ENCODE measurements around the gene KRT71.

Gene KRT71

DNA sequence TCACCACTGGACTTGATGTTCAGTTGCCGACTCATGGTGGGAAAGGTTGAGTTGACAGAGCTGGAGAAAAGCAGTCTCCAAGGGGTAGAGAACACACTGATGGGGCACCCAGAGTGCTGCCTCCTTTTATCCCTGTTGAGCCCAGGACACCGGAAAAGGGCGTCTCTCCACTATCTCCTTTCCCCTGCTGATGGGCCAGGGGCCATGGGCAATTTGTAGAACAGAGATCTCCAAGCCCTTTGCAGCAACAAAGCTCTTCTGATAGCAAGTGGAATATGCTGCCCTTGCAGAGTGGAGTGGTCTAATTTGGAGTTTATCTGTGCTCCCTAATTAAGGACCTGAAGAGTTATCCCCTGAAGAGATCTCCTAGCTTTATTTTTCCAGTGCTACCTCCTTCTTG is 20.8 kb upstream of the KRT71 start, which contains the start of gene KRT74:
KRT74 (minus strand) TSS at position 101 of the 400 bp plus-strand sequence; CDS start at position 35, 66 bp downstream.
- DNase-seq: no peak

DNA sequence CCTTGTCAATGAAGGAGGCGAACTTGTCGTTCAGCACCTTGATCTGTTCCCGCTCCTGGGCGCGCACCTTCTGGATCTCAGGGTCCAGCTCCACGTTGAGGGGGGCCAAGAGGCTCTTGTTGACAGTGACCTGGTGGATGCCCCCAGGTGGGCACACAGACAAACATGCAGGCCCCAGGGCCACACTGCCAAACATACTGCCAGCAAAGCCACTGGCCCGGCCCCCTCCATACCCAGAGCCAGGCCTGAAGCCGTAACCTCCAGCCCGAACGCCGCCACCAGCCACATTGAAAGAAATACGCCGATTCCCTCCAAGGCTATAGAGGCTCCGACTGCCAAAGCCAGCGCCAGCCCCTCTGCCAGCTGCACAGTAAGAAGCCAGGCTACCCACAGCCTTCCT is 20.4 kb upstream of the KRT71 start:
- DNase-seq: no peak

DNA sequence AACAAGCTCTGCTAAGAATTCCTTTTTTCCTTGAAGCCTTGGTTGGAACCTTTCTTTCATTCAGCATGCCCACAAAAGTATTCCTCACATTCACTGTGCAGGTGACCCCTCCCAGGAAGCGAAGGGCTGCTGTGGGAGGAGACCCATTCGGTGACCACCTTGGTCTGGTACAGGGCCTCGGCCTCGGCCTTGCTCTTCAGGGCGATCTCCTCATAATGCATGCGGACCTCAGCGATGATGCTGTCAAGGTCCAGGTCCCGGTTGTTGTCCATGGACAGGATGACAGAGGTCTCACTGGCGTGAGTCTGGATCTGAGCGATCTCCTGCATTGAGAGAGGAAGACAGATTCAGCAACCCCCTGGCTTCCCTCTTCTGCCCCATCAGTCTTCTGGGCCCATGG is 17.6 kb upstream of the KRT71 start:
- no peak for DNase-seq

DNA sequence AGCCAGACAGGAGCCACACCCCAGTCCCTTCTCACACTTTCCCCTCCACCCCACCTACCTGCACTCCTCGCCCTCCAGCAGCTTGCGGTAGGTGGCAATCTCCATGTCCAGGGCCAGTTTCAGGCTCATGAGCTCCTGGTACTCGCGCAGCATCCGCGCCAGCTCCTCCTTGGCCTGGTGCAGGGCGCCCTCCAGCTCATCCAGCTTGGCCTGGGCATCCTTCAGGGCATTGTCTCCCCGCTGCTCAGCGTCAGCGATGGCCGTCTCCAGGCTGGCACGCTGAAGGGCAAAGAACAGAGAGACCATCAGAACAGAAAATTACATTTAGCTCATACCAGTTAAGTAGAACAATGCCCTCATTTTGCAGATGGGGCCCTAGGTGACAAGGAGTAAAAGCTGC is 15.2 kb upstream of the KRT71 start:
- no peak for DNase-seq

DNA sequence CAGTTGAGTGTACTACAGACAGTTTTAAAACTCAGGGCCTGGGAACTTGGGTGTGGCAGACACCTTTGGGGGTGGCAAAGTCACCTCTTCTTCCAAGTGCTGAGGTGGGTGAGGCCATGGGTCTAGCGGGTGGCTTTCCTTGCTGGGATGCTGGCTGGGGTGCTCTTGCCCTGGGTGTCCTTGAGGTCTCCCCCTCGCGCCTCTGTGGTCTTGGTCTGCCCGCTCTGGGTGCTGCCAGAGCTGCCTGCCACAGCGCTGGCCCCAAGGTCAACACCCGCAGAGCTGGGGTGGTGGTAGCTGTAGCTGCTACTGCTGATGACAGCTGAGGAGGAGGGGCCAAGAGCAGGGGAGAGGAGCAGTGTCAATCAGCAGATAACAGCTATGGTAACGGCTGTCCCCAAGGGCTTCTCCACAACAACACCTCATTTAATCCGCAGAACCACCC is 13.9 kb upstream of the KRT71 start:
- DNase-seq: no peak

DNA sequence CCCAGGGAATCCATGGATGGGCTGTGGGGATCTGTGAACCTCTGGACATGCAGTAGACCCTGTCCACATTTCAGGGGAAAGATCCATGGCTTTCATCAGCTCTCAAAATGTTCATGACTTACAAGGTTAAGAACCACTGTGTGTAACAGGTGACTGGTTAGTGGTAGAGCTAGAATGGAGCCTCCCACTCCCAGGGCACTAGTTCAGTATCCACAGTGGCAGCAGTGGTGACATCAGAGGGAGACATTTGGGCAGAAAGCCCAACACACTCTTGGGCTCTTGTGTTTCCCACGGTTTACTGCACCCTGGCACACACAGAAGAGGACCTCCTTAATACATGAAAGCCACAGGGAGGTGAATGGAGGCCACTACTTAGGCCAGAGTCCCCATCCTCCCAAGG is 11.6 kb upstream of the KRT71 start:
- no peak for DNase-seq

DNA sequence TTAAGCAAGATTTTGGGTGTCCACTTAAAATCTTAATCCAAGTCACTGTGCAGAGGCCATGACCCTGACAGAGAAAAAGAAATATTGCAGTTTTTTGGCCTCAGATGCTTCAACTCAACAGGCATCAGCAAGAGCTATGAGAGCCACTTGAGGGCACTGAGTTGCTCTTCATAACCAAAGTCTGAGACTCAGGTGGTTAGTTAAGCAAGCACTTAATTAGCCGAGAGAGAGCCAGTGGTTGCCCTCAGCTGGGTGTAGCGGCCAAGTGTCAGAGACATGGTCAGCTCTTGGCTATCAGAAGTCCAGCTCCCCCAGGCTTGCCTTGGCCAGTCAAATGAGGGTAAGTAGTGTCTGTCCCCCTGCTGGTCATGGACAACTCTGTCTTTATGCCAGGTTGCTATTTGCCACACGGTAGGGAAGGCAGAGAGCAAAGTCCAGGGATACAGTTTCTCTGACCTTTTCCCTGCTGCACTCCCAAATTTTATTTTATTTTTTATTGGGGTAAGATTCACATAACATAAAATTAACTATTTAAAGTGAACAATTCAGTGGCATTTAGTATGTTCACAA is 9.0 kb upstream of the KRT71 start:
- DNase-seq: no peak

DNA sequence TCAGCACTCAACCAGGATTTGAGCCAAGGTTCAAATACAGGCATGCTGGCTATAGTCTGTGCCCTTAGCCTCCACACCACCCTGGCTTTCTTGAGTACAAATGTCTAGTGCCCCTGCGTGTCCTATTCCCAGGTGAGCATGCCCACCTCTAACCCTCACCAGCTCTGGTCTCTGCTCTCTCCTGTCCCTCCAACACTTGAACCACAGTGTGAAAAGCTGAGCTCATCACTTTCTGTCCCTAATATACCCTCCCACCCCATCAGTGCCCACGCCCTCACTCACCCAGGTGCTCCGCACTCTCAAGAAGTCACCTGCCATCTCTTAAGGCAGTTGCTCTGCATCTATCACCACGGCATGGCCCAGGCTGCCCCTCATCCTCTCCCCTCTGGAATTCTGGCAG is 7.0 kb upstream of the KRT71 start:
- DNase-seq: no peak

DNA sequence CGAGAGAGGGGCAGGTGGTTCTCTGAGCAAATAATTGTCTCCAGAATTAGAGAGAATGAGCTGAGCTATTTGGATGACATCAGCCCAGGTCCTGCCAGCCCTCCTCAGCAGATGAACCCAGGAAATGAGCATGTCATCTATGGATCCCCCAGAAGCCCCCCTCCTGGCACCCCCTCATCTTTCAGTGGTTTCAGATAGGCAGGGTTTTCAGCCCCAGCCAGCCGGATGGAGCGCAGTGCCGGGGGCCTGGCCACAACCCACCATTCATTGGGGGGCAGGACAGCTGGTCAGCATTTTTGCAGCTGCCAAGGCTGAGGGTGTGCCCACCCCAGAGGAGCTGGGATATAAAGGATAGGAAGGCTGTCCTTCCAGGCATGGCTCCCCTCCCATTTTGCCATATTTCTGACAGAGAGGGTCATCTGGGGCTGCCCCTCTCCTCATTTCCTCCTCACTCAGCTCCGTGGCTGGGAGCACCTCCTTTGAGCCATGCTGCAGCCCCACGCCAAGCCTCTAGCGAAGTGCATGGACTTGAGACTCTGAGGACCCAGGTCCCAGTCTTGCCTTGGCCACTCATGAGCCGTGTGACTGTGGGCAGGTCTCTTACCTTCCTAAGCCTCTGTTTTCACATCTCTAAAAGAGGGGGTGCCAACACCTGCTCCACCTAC is 6.0 kb upstream of the KRT71 start:
- DNase-seq: no peak

DNA sequence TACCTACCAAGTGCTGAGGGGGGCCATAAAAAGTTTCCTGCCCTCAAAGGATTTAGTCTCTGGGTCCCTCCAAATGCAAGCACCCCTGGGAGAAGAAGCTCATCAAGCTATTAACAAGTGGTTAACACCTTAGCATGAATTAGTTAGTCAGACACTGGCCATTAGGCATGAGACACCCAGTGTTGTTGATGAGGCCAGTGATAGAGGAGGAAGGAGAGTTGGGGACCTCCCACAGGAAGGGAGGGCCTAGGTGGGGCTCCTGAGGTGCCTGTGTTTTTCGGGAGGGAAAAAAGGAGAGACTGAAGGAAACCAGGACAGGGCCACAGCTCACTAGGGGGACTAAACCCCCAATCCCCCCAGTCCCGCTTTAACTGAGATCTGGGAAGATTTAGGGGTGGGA is 4.5 kb upstream of the KRT71 start:
- DNase-seq: no peak

DNA sequence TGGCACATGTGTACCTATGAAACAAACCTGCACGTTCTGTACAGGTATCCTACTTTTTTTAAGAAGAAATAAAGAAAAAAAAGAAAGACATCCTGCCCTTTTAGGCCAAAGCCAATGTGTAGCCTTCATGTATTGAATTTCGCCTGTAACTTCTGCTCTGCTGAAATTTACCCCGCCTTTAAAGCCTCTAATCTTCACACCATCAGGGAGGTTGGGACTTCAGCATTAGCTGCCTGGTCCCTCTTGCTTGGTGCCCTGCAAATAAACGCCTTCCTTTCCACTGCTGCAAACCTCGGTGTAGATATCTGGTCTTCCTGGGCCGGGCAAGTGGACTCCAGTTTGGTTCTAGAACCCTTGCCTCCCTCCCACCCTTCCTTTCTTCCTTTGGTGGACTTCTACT is 2.6 kb upstream of the KRT71 start:
- no peak for DNase-seq

DNA sequence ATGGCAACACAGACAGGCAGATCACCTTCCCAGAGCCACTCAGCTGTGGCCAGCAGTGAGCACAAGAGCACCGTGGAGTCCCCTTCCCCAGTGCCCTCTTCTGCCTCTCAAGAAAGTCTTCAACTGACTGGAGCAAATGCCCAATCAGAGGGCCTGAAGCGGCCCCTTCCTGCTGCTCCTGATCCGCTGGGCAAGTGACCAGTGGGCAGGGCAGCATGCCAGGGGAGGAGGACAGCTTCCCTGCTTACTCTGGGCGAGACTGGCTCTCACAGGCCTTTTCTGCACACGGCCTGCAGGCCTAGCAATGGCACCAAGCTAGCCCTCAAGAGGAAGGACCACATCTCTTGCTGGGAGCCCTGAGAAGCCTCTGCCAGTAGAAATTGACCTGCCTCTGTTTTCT is 890 bp downstream of the KRT71 start:
- no peak for DNase-seq

DNA sequence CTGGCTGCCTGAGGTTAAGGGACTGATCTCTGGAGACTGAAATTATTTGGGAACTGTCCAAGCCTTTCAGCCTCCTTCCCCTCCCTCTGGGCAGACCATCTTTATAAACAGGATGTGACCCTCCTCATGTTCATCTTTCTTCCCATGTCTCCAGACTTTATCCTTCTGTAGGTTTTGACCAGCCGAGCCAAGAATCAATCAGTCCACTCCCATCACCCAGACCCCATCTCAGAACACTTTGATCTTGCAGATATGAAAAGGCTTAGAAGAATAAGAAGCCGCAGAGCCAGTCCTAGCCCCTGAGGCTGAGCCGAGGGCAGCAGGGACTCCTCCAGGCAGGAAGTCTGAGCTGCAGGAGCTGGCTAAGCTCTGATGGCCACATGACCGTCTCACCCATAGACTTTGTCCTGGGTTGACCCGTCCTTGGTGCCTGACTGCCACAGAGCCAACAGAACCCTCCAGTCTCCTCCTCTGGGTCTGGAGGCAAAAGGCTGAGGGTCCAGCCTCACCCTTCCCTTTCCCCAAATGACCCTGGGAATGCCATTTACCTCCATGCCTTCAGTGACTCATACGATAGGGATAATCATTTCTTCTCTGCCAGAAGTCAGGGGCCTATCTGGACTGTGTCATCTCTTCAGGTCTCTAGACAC is 1.6 kb downstream of the KRT71 start:
- DNase-seq: no peak

DNA sequence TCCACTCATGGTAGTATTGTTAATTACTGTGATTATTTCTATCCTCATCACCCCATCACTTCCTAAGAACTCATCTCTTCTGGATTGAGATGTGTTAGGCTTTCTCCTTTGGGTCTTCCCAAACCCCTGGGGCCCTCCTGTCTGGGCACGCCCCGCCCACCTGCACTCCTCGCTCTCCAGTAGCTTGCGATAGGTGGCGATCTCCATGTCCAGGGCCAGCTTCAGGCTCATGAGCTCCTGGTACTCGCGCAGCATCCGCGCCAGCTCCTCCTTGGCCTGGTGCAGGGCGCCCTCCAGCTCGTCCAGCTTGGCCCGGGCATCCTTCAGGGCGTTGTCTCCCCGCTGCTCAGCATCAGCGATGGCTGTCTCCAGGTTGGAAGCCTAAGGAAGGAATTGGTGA is 6.8 kb downstream of the KRT71 start:
- no peak for DNase-seq

DNA sequence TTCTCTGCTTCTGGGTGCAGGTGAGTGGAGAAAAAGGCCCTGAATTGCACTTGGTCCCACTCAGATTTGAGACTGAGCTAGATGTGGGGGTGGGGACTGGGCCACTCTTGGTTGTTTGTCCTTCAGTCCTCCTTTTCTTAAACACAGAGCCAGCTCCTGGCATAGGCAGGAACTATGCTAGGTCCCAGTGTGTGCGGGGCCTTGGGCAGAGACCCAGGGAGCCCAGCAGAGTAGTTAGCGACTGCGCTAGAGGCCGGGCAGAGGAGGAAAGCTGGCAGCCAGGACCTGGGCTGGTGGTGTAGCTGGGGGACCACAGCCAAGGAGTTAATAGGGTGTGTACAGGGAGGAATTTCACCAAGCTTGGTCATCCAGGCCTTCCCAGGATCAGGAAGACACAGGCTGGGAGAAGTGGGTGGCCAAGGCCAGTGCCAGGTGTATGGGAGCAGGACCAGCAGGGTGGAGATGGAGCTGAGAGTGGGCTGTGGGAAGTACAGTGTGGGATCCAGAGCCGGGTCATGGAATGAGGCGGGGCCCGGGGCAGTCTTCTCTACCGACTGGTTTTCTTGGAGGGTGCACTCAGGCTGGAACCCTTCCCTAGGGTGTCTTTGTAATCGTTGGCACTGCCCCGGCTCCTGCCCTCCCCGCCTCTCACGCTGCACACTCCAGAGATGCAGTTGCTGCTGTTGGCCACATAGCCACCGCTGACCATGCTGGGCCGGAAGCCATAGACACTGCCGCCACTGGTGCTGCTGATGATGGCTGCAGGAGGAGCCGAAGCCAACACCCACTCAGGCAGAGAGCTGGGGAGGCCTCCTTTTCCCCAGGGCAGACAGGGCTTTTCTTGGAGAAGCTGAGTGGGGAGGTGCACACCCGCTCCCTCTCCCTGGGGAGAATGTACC is 8.7 kb downstream of the KRT71 start:
- DNase-seq: no peak

DNA sequence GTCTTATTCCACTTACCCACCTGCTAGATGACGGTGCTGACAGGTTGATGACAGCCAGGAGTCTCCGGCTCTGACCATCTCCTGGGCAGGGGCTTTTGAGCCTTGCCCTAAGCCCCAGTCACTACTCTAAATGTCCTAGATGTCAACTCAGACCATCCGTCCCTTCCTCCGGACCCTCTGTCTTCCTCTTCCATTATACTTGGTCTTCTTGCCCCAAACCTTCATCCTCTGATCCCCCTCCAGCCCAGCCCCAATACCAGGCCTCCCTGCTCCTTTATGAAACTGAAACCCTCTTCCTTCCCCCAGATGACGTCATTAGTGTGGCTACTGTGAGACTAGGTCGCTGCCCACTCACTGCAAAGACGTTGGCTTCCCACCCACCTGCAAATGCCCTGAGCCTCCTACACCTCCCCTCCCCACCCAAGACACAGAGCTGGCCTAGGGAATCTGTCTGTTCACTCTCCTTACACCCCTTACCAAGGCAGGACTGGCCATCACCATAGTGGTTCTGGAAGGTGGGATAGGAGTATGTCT is 10.1 kb downstream of the KRT71 start:
- no peak for DNase-seq

DNA sequence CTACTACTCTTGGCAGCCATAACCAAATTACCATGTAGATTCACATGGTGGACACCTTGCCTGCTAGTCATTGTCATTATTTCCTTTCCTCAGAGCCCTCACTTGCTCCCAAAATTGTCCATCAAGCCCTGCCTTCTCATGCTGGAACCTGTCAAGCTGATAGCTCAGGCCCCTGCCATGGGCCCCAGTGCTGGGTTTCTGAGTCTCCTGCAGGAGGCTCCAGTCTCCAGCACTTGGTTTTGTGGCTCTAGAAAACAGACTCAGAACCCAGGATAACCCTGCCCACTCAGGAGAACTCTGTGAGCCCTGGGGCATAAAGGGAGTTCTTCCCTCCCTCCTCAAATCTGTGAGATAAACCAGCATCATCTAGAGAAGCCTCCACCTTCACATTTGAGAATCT is 10.8 kb downstream of the KRT71 start:
- no peak for DNase-seq

DNA sequence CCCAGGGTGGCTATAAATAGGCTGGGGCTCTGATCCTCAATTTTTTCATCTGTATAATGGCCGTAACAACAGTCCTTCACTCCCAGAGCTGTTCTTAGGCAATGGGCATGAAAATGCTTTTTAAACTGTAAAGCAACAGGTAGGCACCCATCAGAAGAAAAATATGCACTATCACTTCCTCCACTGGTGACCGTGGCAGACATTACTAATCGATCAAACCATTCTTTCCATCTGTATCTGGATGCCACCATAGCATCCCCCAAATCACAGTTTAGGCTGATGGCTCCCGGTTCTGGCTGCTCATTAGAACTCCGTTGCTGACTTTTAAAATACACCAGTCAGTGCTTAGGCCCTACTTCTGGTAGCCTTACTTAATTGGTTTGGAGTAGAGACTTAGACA is 11.2 kb downstream of the KRT71 start:
- no peak for DNase-seq

DNA sequence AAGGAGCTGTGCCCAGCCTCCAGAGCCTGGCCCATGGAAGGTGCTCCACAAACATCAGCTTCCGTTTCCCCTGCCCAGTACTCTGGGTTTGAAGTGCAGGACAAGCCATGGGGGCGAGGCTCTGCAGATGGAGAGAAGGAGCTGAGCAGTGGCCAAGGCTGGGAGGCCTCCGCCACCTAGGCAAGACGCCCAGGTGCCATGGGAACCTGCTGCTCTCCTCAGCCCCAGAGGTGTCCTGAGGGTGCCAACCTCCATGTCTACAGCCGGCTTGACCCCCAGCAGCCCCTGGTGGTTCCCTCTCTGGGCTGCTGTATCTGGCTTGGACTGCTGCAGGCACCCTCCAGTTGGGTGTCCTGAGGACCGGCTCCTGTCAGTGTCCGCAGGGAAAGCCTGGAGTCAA is 12.4 kb downstream of the KRT71 start:
- no peak for DNase-seq

DNA sequence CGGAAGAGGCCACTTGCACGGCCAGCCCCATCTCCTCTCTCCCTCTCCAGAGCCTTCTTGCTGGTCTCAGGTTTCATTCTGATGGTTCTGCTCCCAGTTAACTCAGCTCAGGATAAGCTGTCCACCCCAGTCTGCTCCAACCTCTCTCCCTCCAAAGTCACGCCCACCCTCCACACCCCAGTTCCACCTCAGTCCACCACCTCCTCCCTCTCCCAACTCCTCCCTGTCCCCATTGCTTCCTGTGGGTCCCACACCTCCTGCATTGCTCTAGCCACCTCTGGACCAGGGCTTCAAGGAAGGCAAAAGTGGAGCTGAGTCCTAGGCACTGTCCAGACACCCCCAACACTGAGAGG is 13.1 kb downstream of the KRT71 start:
- DNase-seq: no peak

DNA sequence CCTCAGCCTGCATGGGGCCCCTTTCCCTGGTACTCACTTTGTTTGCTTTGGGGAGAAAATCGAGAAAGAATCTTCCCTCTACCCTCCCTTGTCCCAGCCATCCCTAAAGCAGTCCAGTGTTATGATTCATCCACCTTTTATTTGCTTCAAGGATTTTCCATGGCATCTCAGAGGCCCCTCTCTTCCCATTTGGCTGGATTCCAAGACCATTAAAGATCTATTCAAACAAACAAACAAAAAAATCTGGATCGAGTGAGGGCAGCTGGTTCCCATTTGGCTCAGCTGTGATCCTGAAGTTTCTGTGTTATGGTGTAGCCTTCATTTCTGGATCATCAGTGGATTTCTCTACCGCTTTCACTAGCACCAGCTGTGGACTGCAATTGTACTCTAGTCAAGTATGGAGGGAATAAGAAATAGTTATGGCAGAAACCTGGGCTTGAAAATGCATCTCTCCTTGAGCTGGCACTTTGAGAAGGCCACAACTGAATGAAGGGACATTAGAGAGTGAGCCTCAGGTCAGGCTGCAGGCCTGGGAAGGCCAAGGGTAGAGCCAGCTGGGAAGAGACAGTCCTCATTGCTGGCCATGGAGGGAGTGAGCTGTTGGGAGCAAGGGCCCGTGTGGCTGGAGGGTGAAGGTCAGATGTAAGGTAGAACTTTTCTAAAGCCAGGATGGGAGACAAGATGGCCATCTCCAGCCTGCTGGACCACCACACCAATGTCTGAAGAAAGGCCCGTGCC is 13.7 kb downstream of the KRT71 start:
- DNase-seq: no peak

DNA sequence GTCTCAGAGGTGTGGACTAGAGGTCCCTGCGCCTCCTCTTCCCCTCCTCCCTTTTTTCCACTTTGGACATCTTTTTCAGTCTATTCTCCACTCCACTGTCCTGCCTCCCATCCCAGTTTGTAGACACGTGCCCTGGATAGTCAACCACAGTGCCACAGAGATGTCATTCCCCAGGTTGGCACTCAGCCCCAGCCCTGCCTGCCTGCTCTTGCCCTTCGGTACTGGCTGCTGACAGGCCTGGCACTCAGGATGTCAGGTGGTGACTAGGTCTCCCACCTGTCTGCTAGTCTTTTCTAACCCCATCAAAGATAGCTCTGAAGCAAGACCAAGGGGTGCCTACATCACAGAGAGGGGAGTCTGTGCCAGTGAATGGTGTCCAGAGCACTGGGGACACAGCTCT is 15.8 kb downstream of the KRT71 start:
- DNase-seq: no peak

DNA sequence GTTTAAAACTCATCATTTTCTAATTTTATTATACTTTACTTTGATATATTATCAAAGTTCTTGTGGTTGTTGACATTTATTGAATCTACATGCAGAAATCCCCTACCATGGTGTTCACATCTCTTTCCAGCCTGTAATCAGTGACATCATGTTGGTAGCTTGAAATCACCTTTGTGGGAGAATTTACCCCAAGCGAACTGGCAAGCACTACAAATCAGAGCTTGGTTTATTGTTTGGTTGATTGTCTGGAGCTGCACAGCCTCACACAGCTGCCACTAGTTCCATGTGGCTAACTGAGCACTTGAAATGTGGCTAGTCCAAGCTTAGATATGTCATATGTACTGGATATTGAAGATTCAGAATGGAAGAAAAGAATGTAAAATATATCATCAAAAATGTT is 17.4 kb downstream of the KRT71 start:
- no peak for DNase-seq
